Activated T-helper 17 cell treated with anti-CD3 and anti-CD28 coated beads, Interleukin-2, amount 50 U/mL, for 72 hours (primary cell): Measurements from ENCODE around the gene PPP1R10. TPM values are rescaled to one million over a fixed set of nuclear protein-coding genes. Genes with fewer than 3 reads are reported as not detected.
A peak's percentile ranks its signal among the peaks of the same experiment; 100 is the strongest.

Source experiments
- ATAC-seq: fragments of 150-1000 bp; cut with Tn5 transposase; replicated peaks from 2 replicates; pipeline ENCODE4 v1.10.0; 2021; ENCODE audit warnings: mild to moderate bottlenecking, moderate library complexity
- H3K27ac Mint-ChIP-seq: one replicate; pipeline ENCODE4 v1.8.0; 2022; ENCODE audit warnings: mixed read lengths
- H3K27me3 Mint-ChIP-seq: one replicate; pipeline ENCODE4 v1.8.0; 2022; ENCODE audit warnings: mixed read lengths
- H3K36me3 Mint-ChIP-seq: one replicate; pipeline ENCODE4 v1.8.0; 2022; ENCODE audit warnings: low read depth, mild to moderate bottlenecking, mixed read lengths
- H3K4me1 Mint-ChIP-seq: one replicate; pipeline ENCODE4 v1.8.0; 2022; ENCODE audit warnings: mixed read lengths
- H3K4me3 Mint-ChIP-seq: one replicate; pipeline ENCODE4 v1.8.0; 2022; ENCODE audit warnings: mild to moderate bottlenecking, mixed read lengths
- H3K9me3 Mint-ChIP-seq: one replicate; pipeline ENCODE4 v1.8.0; 2022; ENCODE audit warnings: mixed read lengths
- total RNA-seq, 2 donors: library from RNA; stranded (reverse); gene quantifications; one replicate each; pipeline ENCODE4 v1.2.3, GENCODE V29; 2022

PPP1R10 gene
- total RNA-seq, 2 donors from 2014 or later, result 85.9 to 101 TPM

GRCh38 chr6:30562470-30563425 lies 54.3 kb downstream of the PPP1R10 start:
- Mint-ChIP-seq H3K9me3 (no peaks in the 10 kb centered on the region), H3K27me3 (no peaks in the 10 kb centered on the region), H3K36me3 (peaks cover 67% of the 10 kb centered on the region), H3K4me3 (no peak overlapping the region), H3K4me1 (peaks cover 16% of the 10 kb centered on the region), H3K27ac (peak overlapping the region; percentile 75)
- no peak for ATAC-seq

GRCh38 chr6:30560930-30561329 lies 56.1 kb downstream of the PPP1R10 start:
- Mint-ChIP-seq H3K4me3 (no peak overlapping the region), H3K4me1 (peaks cover 19% of the 10 kb centered on the region), H3K9me3 (no peaks in the 10 kb centered on the region), H3K27ac (no peak overlapping the region), H3K36me3 (peaks cover 85% of the 10 kb centered on the region), H3K27me3 (no peaks in the 10 kb centered on the region)
- no peak for ATAC-seq

GRCh38 chr6:30557683-30557981 lies 59.4 kb downstream of the PPP1R10 start:
- ATAC-seq, result no peak
- Mint-ChIP-seq H3K4me1 (peaks cover 28% of the 10 kb centered on the region), H3K27me3 (no peaks in the 10 kb centered on the region), H3K27ac (peak overlapping the region; percentile 99), H3K9me3 (no peaks in the 10 kb centered on the region), H3K4me3 (peak overlapping the region; percentile 96), H3K36me3 (peaks cover 100% of the 10 kb centered on the region)

- H3K36me3 Mint-ChIP-seq, result peaks cover 100% of the 10 kb centered on the region
- peak within 1 kb of the TSS; percentile 96 for H3K4me3 Mint-ChIP-seq
- H3K27ac Mint-ChIP-seq, result peak within 1 kb of the TSS; percentile 99
- peaks cover 34% of the 10 kb centered on the region for H3K4me1 Mint-ChIP-seq
- H3K27me3 Mint-ChIP-seq, result no peaks in the 10 kb centered on the region
- peak; percentile 81 for ATAC-seq
- no peaks in the 10 kb centered on the region for H3K9me3 Mint-ChIP-seq
Measured at GRCh38 chr6:30556906-30557682, 59.9 kb downstream of the PPP1R10 start, which contains the start of gene PRR3. PRR3 (plus strand) TSS chr6:30557295; CDS start chr6:30557345, 50 bp downstream.

- H3K9me3 Mint-ChIP-seq, result no peaks in the 10 kb centered on the region
- peaks cover 100% of the 10 kb centered on the region for H3K36me3 Mint-ChIP-seq
- peak within 1 kb of the TSS; percentile 99 for H3K27ac Mint-ChIP-seq
- peak within 1 kb of the TSS; percentile 96 for H3K4me3 Mint-ChIP-seq
- peak; percentile 92 for ATAC-seq
- peaks cover 37% of the 10 kb centered on the region for H3K4me1 Mint-ChIP-seq
- H3K27me3 Mint-ChIP-seq, result no peaks in the 10 kb centered on the region
Measured at GRCh38 chr6:30556066-30556905, 60.8 kb downstream of the PPP1R10 start, which contains the start of gene GNL1. GNL1 (minus strand) TSS chr6:30556489; CDS start chr6:30556203, 286 bp downstream.

- Mint-ChIP-seq H3K36me3 (peaks cover 100% of the 10 kb centered on the region), H3K27me3 (no peaks in the 10 kb centered on the region), H3K4me1 (peaks cover 37% of the 10 kb centered on the region), H3K27ac (peak overlapping the region; percentile 99), H3K9me3 (no peaks in the 10 kb centered on the region), H3K4me3 (peak overlapping the region; percentile 96)
- ATAC-seq, result no peak
Measured at GRCh38 chr6:30555816-30556065, 61.3 kb downstream of the PPP1R10 start.

GRCh38 chr6:30554962-30555815 lies 61.9 kb downstream of the PPP1R10 start:
- H3K36me3 Mint-ChIP-seq, result peaks cover 100% of the 10 kb centered on the region
- H3K4me1 Mint-ChIP-seq, result peaks cover 37% of the 10 kb centered on the region
- no peaks in the 10 kb centered on the region for H3K9me3 Mint-ChIP-seq
- peak overlapping the region; percentile 96 for H3K4me3 Mint-ChIP-seq
- peak overlapping the region; percentile 99 for H3K27ac Mint-ChIP-seq
- H3K27me3 Mint-ChIP-seq, result no peaks in the 10 kb centered on the region
- ATAC-seq, result no peak

GRCh38 chr6:30554404-30554803 lies 62.6 kb downstream of the PPP1R10 start:
- Mint-ChIP-seq H3K27ac (no peak overlapping the region), H3K4me3 (peak overlapping the region; percentile 96), H3K9me3 (no peaks in the 10 kb centered on the region), H3K36me3 (peaks cover 100% of the 10 kb centered on the region), H3K4me1 (peaks cover 34% of the 10 kb centered on the region), H3K27me3 (no peaks in the 10 kb centered on the region)
- no peak for ATAC-seq

Other genes starting within 250 kb of the PPP1R10 start
- gene HLA-E, start 127.7 kb downstream of the PPP1R10 start, total RNA-seq, result 100 to 1,000 TPM; 362 to 675 TPM
- 100 to 1,000 TPM; 102 to 117 TPM for gene GNL1, start 60.8 kb downstream of the PPP1R10 start, total RNA-seq
- 10 to 100 TPM; 22.1 to 23.1 TPM for gene PRR3, start 59.9 kb downstream of the PPP1R10 start, total RNA-seq
- gene ABCF1, start 45.8 kb downstream of the PPP1R10 start, total RNA-seq, result 10 to 100 TPM; 65.0 to 98.2 TPM
- gene MRPS18B, start 597 bp upstream of the PPP1R10 start, total RNA-seq, result 10 to 100 TPM; 64.6 to 78.5 TPM
- 10 to 100 TPM; 12.3 to 20.9 TPM for gene ATAT1, start 9.6 kb upstream of the PPP1R10 start, total RNA-seq
- gene C6orf136, start 29.9 kb upstream of the PPP1R10 start, total RNA-seq, result 10 to 100 TPM; 24.8 to 36.7 TPM
- gene DHX16, start 55.8 kb upstream of the PPP1R10 start, total RNA-seq, result 10 to 100 TPM; 27.4 to 40.0 TPM
- gene PPP1R18, start 69.4 kb upstream of the PPP1R10 start, total RNA-seq, result 100 to 1,000 TPM; 190 to 238 TPM
- gene NRM, start 73.7 kb upstream of the PPP1R10 start, total RNA-seq, result 10 to 100 TPM; 26.0 to 36.9 TPM
- gene MDC1, start 100.0 kb upstream of the PPP1R10 start, total RNA-seq, result 10 to 100 TPM; 57.4 to 82.1 TPM
- 1,000 to 10,000 TPM; 1,139 to 1,437 TPM for gene TUBB, start 103.1 kb upstream of the PPP1R10 start, total RNA-seq
- 100 to 1,000 TPM; 152 to 161 TPM for gene FLOT1, start 125.4 kb upstream of the PPP1R10 start, total RNA-seq
- 100 to 1,000 TPM in 1 of 2 donors, 10 to 100 TPM in 1; 55.6 to 617 TPM for gene IER3, start 127.3 kb upstream of the PPP1R10 start, total RNA-seq